ENCODE data around the gene RNF130. TPM values are rescaled to one million over a fixed set of nuclear protein-coding genes. Genes with fewer than 3 reads are reported as not detected.
"Not testable (repeated sequence)": the region's sequence is repeated elsewhere in the genome, so short reads cannot be mapped to it uniquely, and the experiment has no call there.

Gene RNF130
- total and polyA plus RNA-seq, 4 donors, result 24.9 to 93.1 (median 51.4) TPM

DNA sequence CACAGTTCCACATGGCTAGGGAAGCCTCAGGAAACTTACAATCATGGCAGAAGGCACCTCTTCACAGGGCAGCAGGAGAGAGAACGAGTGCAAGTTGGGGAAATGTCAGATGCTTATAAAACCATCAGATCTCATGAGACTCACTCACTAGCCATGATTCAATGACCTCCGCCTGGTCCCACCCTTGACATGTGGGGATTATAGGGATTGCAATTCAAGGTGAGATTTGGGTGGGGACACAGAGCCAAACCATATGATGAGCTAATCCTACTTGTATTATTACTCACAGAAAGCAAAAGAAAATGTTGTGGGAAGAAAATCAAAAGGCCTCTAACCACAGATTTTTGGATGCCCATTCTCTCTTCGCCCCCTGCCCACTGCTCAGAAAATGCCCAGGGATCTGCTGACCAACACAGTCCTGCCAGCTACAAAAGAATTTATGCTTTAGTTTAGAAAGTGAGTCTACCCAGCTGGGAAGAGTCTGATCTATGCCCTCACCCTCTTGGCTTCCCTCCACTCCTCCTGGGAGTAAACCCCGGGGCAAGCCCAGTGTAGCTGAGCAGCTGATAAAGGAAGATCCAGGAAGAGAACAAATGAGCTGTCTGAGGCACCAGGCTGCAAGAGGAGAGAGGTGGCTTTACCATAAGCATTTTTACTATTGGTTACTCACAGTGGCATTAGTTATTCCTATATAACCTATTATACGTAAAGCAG lies 53.1 kb downstream of the RNF130 start:
- Histone ChIP-seq H3K4me3 (ENCODE audit: low read depth in 1 of 3, low read length in 3 of 3) (no peak overlapping the region), H3K9me3 (ENCODE audit: control insufficient read depth in 4 of 4, low read length in 3 of 4) (no peaks in the 10 kb centered on the region), H3K27ac (ENCODE audit: low read depth in 1 of 2, low read length in 2 of 2) (no peak overlapping the region), H3K27me3 (ENCODE audit: control insufficient read depth in 4 of 4, insufficient read depth in 4 of 4, low read length in 3 of 4) (no peaks in the 10 kb centered on the region), H3K4me1 (ENCODE audit: control insufficient read depth in 4 of 4, insufficient read depth in 4 of 4, low read length in 3 of 4) (no peaks in the 10 kb centered on the region), H3K9ac (ENCODE audit: low read depth in 1 of 2, low read length in 2 of 2) (no peak overlapping the region), H3K36me3 (ENCODE audit: control insufficient read depth in 4 of 4, insufficient read depth in 3 of 4, low read depth in 1 of 4, low read length in 3 of 4) (peaks cover 0 to 6% (median 3%) of the 10 kb centered on the region in 4 donors)
- TF ChIP-seq, protein P1, sequence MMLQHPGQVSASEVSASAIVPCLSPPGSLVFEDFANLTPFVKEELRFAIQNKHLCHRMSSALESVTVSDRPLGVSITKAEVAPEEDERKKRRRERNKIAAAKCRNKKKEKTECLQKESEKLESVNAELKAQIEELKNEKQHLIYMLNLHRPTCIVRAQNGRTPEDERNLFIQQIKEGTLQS (IDR thresholded peaks at IDR 0.05), result no peak
- DNase-seq (ENCODE audit: low spot score), result no peak
- 84% methylated on average over 5 of the region's 5 CpGs for WGBS

DNA sequence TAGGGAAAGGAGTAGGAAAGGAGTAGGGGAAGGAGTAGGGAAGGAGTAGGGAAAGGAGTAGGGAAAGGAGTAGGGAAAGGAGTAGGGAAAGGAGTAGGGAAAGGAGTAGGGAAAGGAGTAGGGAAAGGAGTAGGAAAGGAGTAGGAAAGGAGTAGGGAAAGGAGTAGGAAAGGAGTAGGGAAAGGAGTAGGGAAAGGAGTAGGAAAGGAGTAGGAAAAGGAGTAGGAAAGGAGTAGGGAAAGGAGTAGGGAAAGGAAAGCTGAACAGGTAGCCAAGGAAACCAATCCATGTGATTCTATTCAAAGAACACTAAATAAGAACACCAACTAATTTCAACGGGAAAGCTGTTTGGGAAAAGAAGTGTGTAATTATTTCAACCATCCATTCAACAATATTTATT lies 56.0 kb downstream of the RNF130 start:
- WGBS, result 98% methylated on average over 1 of the region's 1 CpG
- H3K36me3 ChIP-seq (ENCODE audit: control insufficient read depth in 4 of 4, insufficient read depth in 3 of 4, low read depth in 1 of 4, low read length in 3 of 4), result peaks cover 0 to 20% (median 8%) of the 10 kb centered on the region in 4 donors
- not testable (repeated sequence) for H3K9me3 ChIP-seq (ENCODE audit: control insufficient read depth in 4 of 4, low read length in 3 of 4); DNase-seq (ENCODE audit: low spot score); H3K4me1 ChIP-seq (ENCODE audit: control insufficient read depth in 4 of 4, insufficient read depth in 4 of 4, low read length in 3 of 4); H3K27me3 ChIP-seq (ENCODE audit: control insufficient read depth in 4 of 4, insufficient read depth in 4 of 4, low read length in 3 of 4); H3K4me3 ChIP-seq (ENCODE audit: low read depth in 1 of 3, low read length in 3 of 3); H3K27ac ChIP-seq (ENCODE audit: low read depth in 1 of 2, low read length in 2 of 2); H3K9ac ChIP-seq (ENCODE audit: low read depth in 1 of 2, low read length in 2 of 2)

DNA sequence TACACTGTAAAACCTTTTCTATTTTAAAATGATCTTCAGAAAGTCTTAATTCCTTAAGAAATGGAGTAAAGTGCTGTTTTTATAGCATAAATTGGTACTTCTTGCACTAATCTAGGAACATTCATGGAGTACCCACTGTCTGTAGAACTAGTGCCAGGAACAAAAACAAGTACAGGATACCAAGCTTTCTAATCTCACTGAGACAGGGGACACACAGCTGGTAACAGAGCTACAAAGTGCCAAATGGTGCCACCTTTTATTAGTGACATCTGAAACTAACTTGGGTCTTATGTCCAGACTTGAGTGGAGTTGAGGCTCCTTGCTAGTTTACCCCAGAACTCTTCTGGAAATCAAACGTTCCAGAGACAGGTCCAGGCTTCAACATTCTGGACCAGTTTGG lies 57.9 kb downstream of the RNF130 start:
- H3K27me3 ChIP-seq (ENCODE audit: control insufficient read depth in 4 of 4, insufficient read depth in 4 of 4, low read length in 3 of 4), result no peaks in the 10 kb centered on the region
- no peak for DNase-seq (ENCODE audit: low spot score)
- TF ChIP-seq RXRA (IDR thresholded peaks at IDR 0.05) (no peak), SP1 (IDR thresholded peaks at IDR 0.05) (no peak), HNF4G (IDR thresholded peaks at IDR 0.05) (no peak), TAF1 (conservative IDR thresholded peaks at IDR 0.05) (no peak), RAD21 (IDR thresholded peaks at IDR 0.05) (no peak), YY1 (IDR thresholded peaks at IDR 0.05) (no peak), JUND (IDR thresholded peaks at IDR 0.05) (no peak), GABPA (IDR thresholded peaks at IDR 0.05 in 1 of 2, conservative IDR thresholded peaks at IDR 0.05 in 1 of 2) (no peak)
- TF ChIP-seq, protein P2, sequence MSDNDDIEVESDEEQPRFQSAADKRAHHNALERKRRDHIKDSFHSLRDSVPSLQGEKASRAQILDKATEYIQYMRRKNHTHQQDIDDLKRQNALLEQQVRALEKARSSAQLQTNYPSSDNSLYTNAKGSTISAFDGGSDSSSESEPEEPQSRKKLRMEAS (IDR thresholded peaks at IDR 0.05), result no peak
- TF ChIP-seq, protein P1 (IDR thresholded peaks at IDR 0.05), result no peak
- TF ChIP-seq, protein P3, sequence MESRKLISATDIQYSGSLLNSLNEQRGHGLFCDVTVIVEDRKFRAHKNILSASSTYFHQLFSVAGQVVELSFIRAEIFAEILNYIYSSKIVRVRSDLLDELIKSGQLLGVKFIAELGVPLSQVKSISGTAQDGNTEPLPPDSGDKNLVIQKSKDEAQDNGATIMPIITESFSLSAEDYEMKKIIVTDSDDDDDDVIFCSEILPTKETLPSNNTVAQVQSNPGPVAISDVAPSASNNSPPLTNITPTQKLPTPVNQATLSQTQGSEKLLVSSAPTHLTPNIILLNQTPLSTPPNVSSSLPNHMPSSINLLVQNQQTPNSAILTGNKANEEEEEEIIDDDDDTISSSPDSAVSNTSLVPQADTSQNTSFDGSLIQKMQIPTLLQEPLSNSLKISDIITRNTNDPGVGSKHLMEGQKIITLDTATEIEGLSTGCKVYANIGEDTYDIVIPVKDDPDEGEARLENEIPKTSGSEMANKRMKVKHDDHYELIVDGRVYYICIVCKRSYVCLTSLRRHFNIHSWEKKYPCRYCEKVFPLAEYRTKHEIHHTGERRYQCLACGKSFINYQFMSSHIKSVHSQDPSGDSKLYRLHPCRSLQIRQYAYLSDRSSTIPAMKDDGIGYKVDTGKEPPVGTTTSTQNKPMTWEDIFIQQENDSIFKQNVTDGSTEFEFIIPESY (IDR thresholded peaks at IDR 0.05), result no peak
- TF ChIP-seq, protein P4, sequence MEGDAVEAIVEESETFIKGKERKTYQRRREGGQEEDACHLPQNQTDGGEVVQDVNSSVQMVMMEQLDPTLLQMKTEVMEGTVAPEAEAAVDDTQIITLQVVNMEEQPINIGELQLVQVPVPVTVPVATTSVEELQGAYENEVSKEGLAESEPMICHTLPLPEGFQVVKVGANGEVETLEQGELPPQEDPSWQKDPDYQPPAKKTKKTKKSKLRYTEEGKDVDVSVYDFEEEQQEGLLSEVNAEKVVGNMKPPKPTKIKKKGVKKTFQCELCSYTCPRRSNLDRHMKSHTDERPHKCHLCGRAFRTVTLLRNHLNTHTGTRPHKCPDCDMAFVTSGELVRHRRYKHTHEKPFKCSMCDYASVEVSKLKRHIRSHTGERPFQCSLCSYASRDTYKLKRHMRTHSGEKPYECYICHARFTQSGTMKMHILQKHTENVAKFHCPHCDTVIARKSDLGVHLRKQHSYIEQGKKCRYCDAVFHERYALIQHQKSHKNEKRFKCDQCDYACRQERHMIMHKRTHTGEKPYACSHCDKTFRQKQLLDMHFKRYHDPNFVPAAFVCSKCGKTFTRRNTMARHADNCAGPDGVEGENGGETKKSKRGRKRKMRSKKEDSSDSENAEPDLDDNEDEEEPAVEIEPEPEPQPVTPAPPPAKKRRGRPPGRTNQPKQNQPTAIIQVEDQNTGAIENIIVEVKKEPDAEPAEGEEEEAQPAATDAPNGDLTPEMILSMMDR (IDR thresholded peaks at IDR 0.05; ENCODE audit: low read depth, low read length, missing input control), result no peak
- H3K36me3 ChIP-seq (ENCODE audit: control insufficient read depth in 4 of 4, insufficient read depth in 3 of 4, low read depth in 1 of 4, low read length in 3 of 4), result peaks cover 0 to 17% (median 6%) of the 10 kb centered on the region in 4 donors
- no peak overlapping the region for H3K9ac ChIP-seq (ENCODE audit: low read depth in 1 of 2, low read length in 2 of 2)
- no peak overlapping the region for H3K27ac ChIP-seq (ENCODE audit: low read depth in 1 of 2, low read length in 2 of 2)
- no peaks in the 10 kb centered on the region for H3K9me3 ChIP-seq (ENCODE audit: control insufficient read depth in 4 of 4, low read length in 3 of 4)
- no peak overlapping the region for H3K4me3 ChIP-seq (ENCODE audit: low read depth in 1 of 3, low read length in 3 of 3)
- no peaks in the 10 kb centered on the region for H3K4me1 ChIP-seq (ENCODE audit: control insufficient read depth in 4 of 4, insufficient read depth in 4 of 4, low read length in 3 of 4)
- 50% methylated on average over 1 of the region's 1 CpG for WGBS
